HepG2 (cell line): Measurements from ENCODE around the gene CDKN2C. TPM values are rescaled to one million over a fixed set of nuclear protein-coding genes. Genes with fewer than 3 reads are reported as not detected.

Source experiments
- ARNTL ChIP-seq: sonication (generic); formaldehyde crosslinking; IDR thresholded peaks from 2 replicates; pipeline ENCODE4 v1.4.0; 2020; ENCODE audit warnings: mild to moderate bottlenecking, missing genetic modification reagents
- ATF6 ChIP-seq: sonication (generic); formaldehyde crosslinking; conservative IDR thresholded peaks from 2 replicates; pipeline ENCODE4 v1.4.0; 2020; ENCODE audit warnings: missing genetic modification reagents
- CBX2 ChIP-seq, 2 experiments: fragments of 200-600 bp in 1 of 2; sonication (generic); formaldehyde crosslinking in 1 of 2; IDR thresholded peaks; 2 replicates each; pipeline versions ENCODE4 v1.7.0 to v1.8.1; 2018 to 2022; ENCODE audit warnings: low read depth in 2 of 2, low read length in 1 of 2, mild to moderate bottlenecking in 1 of 2, missing genetic modification reagents in 1 of 2
- POLR2G ChIP-seq: fragments of 200-400 bp; formaldehyde crosslinking; IDR thresholded peaks from 2 replicates; pipeline ENCODE4 v1.6.1; 2018; ENCODE audit warnings: mild to moderate bottlenecking, low read depth, low read length, moderate library complexity
- RAD51 ChIP-seq: fragments of 450-650 bp; IDR thresholded peaks from 2 replicates; pipeline ENCODE4 v1.6.1; 2016; ENCODE audit warnings: borderline replicate concordance
- SATB2 ChIP-seq: sonication (generic); formaldehyde crosslinking; IDR thresholded peaks from 2 replicates; pipeline ENCODE4 v1.5.0; 2020; ENCODE audit warnings: missing genetic modification reagents
- SSRP1 ChIP-seq: IDR thresholded peaks from 2 replicates; pipeline ENCODE4 v1.6.1; 2016; ENCODE audit warnings: control low read depth
- TERF1 ChIP-seq: sonication (generic); formaldehyde crosslinking; IDR thresholded peaks from 2 replicates; pipeline ENCODE4 v1.8.0; 2022; ENCODE audit warnings: mild to moderate bottlenecking, missing genetic modification reagents, moderate library complexity
- THAP11 ChIP-seq: IDR thresholded peaks from 2 replicates; pipeline ENCODE4 v1.6.1; 2016; ENCODE audit warnings: missing biosample characterization, missing genetic modification reagents
- XBP1 ChIP-seq: sonication (generic); formaldehyde crosslinking; IDR thresholded peaks from 2 replicates; pipeline ENCODE4 v1.5.0; 2020; ENCODE audit warnings: missing genetic modification reagents
- ZNF20 ChIP-seq: sonication (generic); formaldehyde crosslinking; IDR thresholded peaks from 2 replicates; pipeline ENCODE4 v1.4.0; 2020; ENCODE audit warnings: mild to moderate bottlenecking, moderate library complexity, missing genetic modification reagents
- ZNF713 ChIP-seq: sonication (generic); formaldehyde crosslinking; IDR thresholded peaks from 2 replicates; pipeline ENCODE4 v1.4.0; 2020; ENCODE audit warnings: mild to moderate bottlenecking, missing genetic modification reagents
- ZNF724P ChIP-seq: sonication (generic); formaldehyde crosslinking; IDR thresholded peaks from 2 replicates; pipeline ENCODE4 v1.8.0; 2022; ENCODE audit warnings: missing genetic modification reagents, borderline replicate concordance
- ZNF747 ChIP-seq: sonication (generic); formaldehyde crosslinking; IDR thresholded peaks from 2 replicates; pipeline ENCODE4 v1.8.1; 2023; ENCODE audit warnings: missing genetic modification reagents, mild to moderate bottlenecking, borderline replicate concordance
- ZNF777 ChIP-seq: sonication (generic); formaldehyde crosslinking; IDR thresholded peaks from 2 replicates; pipeline ENCODE4 v1.4.0; 2020; ENCODE audit warnings: missing genetic modification reagents
- polyA plus RNA-seq, 8 experiments: library from polyadenylated mRNA; depleted of rRNA in 3 of 8; stranded (reverse) in 7 of 8; unstranded in 1 of 8; fragments of >200 nt; fragmentation: Illumina TruSeq in 4 of 8; extraction: Trizol in 4 of 8; gene quantifications; 2 replicates each; pipeline versions ENCODE4 v1.2.1 to v1.2.3, GENCODE V29; 2011 to 2016; ENCODE audit warnings: low read depth in 4 of 8, missing spikeins in 1 of 8, mixed read lengths in 1 of 8; ENCODE audit not compliant: insufficient read depth in 1 of 8
- total RNA-seq, 5 experiments: library from RNA; depleted of rRNA; stranded (reverse); fragments of >200 nt; fragmentation: Illumina TruSeq; extraction: Trizol; gene quantifications; 2 replicates each; pipeline ENCODE4 v1.2.3, GENCODE V29; 2016; ENCODE audit warnings: low read depth in 1 of 5
- TF ChIP-seq, protein P1 (sequence below): sonication (generic); formaldehyde crosslinking; IDR thresholded peaks from 2 replicates; pipeline ENCODE4 v1.8.1; 2023; ENCODE audit warnings: mild to moderate bottlenecking, missing genetic modification reagents
- TF ChIP-seq, protein P2 (sequence below): sonication (generic); formaldehyde crosslinking; IDR thresholded peaks from 2 replicates; pipeline ENCODE4 v1.9.0; 2021; ENCODE audit warnings: mild to moderate bottlenecking, missing genetic modification reagents
- TF ChIP-seq, protein P3 (sequence below): sonication (generic); formaldehyde crosslinking; conservative IDR thresholded peaks from 2 replicates; pipeline ENCODE4 v1.5.0; 2020; ENCODE audit warnings: missing genetic modification reagents

The CDKN2C gene
- total and polyA plus RNA-seq, 2 of the 13 experiments (the other 11 are each of a cell fraction or from before 2014, with no cell fraction given): 7.8 to 13.7 TPM

- TF ChIP-seq, protein P1, sequence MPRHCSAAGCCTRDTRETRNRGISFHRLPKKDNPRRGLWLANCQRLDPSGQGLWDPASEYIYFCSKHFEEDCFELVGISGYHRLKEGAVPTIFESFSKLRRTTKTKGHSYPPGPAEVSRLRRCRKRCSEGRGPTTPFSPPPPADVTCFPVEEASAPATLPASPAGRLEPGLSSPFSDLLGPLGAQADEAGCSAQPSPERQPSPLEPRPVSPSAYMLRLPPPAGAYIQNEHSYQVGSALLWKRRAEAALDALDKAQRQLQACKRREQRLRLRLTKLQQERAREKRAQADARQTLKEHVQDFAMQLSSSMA (CRISPR knock-in tag): no peak
- TF ChIP-seq SSRP1 (no peak), RAD51 (no peak), ZNF747 (CRISPR knock-in tag) (peak; percentile 58; the same call in 1 of the 2 replicates), TERF1 (CRISPR knock-in tag) (no peak), CBX2 (IDR thresholded peaks at IDR 0.05; ENCODE audit: low read depth, low read length) (no peak), CBX2 (CRISPR knock-in tag; IDR thresholded peaks at IDR 0.05; ENCODE audit: low read depth) (no peak), ATF6 (CRISPR knock-in tag) (no peak), ZNF713 (CRISPR knock-in tag) (no peak), SATB2 (CRISPR knock-in tag) (no peak; the same call in 1 of the 2 replicates), ZNF777 (CRISPR knock-in tag) (peak; percentile 97), THAP11 (CRISPR knock-in tag) (peak; percentile 44), ZNF20 (CRISPR knock-in tag) (no peak), ZNF724P (CRISPR knock-in tag) (no peak; the same call in 1 of the 2 replicates), POLR2G (peak; percentile 79), XBP1 (CRISPR knock-in tag) (no peak), ARNTL (CRISPR knock-in tag) (no peak)
- TF ChIP-seq, protein P2, sequence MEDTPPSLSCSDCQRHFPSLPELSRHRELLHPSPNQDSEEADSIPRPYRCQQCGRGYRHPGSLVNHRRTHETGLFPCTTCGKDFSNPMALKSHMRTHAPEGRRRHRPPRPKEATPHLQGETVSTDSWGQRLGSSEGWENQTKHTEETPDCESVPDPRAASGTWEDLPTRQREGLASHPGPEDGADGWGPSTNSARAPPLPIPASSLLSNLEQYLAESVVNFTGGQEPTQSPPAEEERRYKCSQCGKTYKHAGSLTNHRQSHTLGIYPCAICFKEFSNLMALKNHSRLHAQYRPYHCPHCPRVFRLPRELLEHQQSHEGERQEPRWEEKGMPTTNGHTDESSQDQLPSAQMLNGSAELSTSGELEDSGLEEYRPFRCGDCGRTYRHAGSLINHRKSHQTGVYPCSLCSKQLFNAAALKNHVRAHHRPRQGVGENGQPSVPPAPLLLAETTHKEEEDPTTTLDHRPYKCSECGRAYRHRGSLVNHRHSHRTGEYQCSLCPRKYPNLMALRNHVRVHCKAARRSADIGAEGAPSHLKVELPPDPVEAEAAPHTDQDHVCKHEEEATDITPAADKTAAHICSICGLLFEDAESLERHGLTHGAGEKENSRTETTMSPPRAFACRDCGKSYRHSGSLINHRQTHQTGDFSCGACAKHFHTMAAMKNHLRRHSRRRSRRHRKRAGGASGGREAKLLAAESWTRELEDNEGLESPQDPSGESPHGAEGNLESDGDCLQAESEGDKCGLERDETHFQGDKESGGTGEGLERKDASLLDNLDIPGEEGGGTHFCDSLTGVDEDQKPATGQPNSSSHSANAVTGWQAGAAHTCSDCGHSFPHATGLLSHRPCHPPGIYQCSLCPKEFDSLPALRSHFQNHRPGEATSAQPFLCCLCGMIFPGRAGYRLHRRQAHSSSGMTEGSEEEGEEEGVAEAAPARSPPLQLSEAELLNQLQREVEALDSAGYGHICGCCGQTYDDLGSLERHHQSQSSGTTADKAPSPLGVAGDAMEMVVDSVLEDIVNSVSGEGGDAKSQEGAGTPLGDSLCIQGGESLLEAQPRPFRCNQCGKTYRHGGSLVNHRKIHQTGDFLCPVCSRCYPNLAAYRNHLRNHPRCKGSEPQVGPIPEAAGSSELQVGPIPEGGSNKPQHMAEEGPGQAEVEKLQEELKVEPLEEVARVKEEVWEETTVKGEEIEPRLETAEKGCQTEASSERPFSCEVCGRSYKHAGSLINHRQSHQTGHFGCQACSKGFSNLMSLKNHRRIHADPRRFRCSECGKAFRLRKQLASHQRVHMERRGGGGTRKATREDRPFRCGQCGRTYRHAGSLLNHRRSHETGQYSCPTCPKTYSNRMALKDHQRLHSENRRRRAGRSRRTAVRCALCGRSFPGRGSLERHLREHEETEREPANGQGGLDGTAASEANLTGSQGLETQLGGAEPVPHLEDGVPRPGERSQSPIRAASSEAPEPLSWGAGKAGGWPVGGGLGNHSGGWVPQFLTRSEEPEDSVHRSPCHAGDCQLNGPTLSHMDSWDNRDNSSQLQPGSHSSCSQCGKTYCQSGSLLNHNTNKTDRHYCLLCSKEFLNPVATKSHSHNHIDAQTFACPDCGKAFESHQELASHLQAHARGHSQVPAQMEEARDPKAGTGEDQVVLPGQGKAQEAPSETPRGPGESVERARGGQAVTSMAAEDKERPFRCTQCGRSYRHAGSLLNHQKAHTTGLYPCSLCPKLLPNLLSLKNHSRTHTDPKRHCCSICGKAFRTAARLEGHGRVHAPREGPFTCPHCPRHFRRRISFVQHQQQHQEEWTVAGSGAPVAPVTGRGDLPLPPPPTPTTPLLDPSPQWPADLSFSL (CRISPR knock-in tag): no peak
- TF ChIP-seq, protein P3, sequence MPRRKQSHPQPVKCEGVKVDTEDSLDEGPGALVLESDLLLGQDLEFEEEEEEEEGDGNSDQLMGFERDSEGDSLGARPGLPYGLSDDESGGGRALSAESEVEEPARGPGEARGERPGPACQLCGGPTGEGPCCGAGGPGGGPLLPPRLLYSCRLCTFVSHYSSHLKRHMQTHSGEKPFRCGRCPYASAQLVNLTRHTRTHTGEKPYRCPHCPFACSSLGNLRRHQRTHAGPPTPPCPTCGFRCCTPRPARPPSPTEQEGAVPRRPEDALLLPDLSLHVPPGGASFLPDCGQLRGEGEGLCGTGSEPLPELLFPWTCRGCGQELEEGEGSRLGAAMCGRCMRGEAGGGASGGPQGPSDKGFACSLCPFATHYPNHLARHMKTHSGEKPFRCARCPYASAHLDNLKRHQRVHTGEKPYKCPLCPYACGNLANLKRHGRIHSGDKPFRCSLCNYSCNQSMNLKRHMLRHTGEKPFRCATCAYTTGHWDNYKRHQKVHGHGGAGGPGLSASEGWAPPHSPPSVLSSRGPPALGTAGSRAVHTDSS (CRISPR knock-in tag): no peak
Measured at GRCh38 chr1:50968158-50968820, 1.8 kb upstream of the CDKN2C start (continued).
